Measurements from ENCODE around the gene SLC39A11. TPM values are rescaled to one million over a fixed set of nuclear protein-coding genes. Genes with fewer than 3 reads are reported as not detected.

The SLC39A11 gene
- polyA plus RNA-seq, 1 of the 3 experiments (the other 2 are of a cell fraction) = 23.5 TPM

DNA sequence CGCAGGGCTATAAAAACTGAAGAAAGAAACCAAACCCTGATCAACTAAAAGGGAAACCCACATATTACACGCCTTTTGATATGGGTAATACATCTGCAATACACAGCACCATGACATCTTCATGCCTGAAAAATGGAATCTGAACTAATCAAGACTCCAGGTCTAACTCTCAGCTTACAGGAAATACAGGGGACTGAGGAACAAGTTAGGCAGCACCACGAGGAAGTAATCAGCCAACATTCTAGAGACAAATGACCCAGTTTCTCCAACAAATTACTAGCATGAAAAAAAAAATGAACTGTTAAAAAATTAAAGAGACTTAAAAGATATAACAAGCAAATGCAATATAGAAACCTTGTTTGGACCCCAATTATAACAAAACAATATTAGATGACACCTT lies 9.1 kb downstream of the SLC39A11 start:
- H2AFZ ChIP-seq (ENCODE audit: low read depth) = no peak overlapping the region

More for the DNA sequence above, 9.1 kb downstream of the SLC39A11 start:
- ChIA-PET CTCF (interaction anchor here (1.3 kb wide), 1 partner anchor 9 kb away, joined by 4 read pairs; no protein-coding TSS in a partner anchor), POLR2A (no interaction called here)
- no peak overlapping the region for H3K4me3 ChIP-seq (ENCODE audit: low read depth in 2 of 2, low read length in 1 of 2)
- H3K9ac ChIP-seq = no peak overlapping the region
- no peaks in the 10 kb centered on the region for H3F3A ChIP-seq (replicated peaks; ENCODE audit: insufficient read depth)
- H3K9me2 ChIP-seq = no peaks in the 10 kb centered on the region
- H3K27me3 ChIP-seq (ENCODE audit: insufficient read depth) = no peaks in the 10 kb centered on the region
- 59% methylated on average over 3 of the region's 3 CpGs for WGBS (ENCODE audit: low lambda C conversion rate)
- H3K36me3 ChIP-seq (replicated peaks in 1 of 2; ENCODE audit: control insufficient read depth in 1 of 2, insufficient read depth in 2 of 2, low read length in 1 of 2) = peaks cover 10 to 33% of the 10 kb centered on the region in 2 experiments
- H3K4me2 ChIP-seq = no peak overlapping the region
- no peak for DNase-seq
- peaks cover 4% of the 10 kb centered on the region; the same call in 1 of the 2 replicates for H3K79me2 ChIP-seq (ENCODE audit: insufficient read depth)
- no peak overlapping the region for H3K27ac ChIP-seq (ENCODE audit: low read depth in 2 of 2, low read length in 1 of 2)
- TF ChIP-seq, protein P1, sequence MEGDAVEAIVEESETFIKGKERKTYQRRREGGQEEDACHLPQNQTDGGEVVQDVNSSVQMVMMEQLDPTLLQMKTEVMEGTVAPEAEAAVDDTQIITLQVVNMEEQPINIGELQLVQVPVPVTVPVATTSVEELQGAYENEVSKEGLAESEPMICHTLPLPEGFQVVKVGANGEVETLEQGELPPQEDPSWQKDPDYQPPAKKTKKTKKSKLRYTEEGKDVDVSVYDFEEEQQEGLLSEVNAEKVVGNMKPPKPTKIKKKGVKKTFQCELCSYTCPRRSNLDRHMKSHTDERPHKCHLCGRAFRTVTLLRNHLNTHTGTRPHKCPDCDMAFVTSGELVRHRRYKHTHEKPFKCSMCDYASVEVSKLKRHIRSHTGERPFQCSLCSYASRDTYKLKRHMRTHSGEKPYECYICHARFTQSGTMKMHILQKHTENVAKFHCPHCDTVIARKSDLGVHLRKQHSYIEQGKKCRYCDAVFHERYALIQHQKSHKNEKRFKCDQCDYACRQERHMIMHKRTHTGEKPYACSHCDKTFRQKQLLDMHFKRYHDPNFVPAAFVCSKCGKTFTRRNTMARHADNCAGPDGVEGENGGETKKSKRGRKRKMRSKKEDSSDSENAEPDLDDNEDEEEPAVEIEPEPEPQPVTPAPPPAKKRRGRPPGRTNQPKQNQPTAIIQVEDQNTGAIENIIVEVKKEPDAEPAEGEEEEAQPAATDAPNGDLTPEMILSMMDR (IDR thresholded peaks at IDR 0.05) = no peak
- no peak for TF ChIP-seq RAD21 (IDR thresholded peaks at IDR 0.05; ENCODE audit: low read length)
- TF ChIP-seq TAF1 (IDR thresholded peaks at IDR 0.05; ENCODE audit: borderline replicate concordance, low read depth, low read length) = no peak
- TF ChIP-seq, protein P2, sequence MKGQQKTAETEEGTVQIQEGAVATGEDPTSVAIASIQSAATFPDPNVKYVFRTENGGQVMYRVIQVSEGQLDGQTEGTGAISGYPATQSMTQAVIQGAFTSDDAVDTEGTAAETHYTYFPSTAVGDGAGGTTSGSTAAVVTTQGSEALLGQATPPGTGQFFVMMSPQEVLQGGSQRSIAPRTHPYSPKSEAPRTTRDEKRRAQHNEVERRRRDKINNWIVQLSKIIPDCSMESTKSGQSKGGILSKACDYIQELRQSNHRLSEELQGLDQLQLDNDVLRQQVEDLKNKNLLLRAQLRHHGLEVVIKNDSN (IDR thresholded peaks at IDR 0.05; ENCODE audit: borderline replicate concordance, low read depth) = no peak
- TF ChIP-seq NRF1 (IDR thresholded peaks at IDR 0.05; ENCODE audit: low read depth, low read length) = no peak
- no peak for TF ChIP-seq FOXM1 (IDR thresholded peaks at IDR 0.05; ENCODE audit: low read depth)
- no peak for TF ChIP-seq EP300 (IDR thresholded peaks at IDR 0.05; ENCODE audit: borderline replicate concordance in 1 of 2, low read depth in 1 of 2, low read length in 1 of 2)
- TF ChIP-seq CHD2 (IDR thresholded peaks at IDR 0.05; ENCODE audit: low read length, partially characterized antibody) = no peak
- TF ChIP-seq MEF2A (IDR thresholded peaks at IDR 0.05; ENCODE audit: borderline replicate concordance, low read depth) = no peak
- TF ChIP-seq, protein P3, sequence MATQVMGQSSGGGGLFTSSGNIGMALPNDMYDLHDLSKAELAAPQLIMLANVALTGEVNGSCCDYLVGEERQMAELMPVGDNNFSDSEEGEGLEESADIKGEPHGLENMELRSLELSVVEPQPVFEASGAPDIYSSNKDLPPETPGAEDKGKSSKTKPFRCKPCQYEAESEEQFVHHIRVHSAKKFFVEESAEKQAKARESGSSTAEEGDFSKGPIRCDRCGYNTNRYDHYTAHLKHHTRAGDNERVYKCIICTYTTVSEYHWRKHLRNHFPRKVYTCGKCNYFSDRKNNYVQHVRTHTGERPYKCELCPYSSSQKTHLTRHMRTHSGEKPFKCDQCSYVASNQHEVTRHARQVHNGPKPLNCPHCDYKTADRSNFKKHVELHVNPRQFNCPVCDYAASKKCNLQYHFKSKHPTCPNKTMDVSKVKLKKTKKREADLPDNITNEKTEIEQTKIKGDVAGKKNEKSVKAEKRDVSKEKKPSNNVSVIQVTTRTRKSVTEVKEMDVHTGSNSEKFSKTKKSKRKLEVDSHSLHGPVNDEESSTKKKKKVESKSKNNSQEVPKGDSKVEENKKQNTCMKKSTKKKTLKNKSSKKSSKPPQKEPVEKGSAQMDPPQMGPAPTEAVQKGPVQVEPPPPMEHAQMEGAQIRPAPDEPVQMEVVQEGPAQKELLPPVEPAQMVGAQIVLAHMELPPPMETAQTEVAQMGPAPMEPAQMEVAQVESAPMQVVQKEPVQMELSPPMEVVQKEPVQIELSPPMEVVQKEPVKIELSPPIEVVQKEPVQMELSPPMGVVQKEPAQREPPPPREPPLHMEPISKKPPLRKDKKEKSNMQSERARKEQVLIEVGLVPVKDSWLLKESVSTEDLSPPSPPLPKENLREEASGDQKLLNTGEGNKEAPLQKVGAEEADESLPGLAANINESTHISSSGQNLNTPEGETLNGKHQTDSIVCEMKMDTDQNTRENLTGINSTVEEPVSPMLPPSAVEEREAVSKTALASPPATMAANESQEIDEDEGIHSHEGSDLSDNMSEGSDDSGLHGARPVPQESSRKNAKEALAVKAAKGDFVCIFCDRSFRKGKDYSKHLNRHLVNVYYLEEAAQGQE (IDR thresholded peaks at IDR 0.05; ENCODE audit: low read depth, low read length) = no peak
- no peak for TF ChIP-seq YY1 (IDR thresholded peaks at IDR 0.05; ENCODE audit: low read depth)
- no peak for TF ChIP-seq RFX5 (IDR thresholded peaks at IDR 0.05; ENCODE audit: low read length)
- no peak for TF ChIP-seq TEAD4 (IDR thresholded peaks at IDR 0.05; ENCODE audit: borderline replicate concordance, insufficient read depth)
- H3K4me1 ChIP-seq (ENCODE audit: control insufficient read depth in 1 of 2, insufficient read depth in 2 of 2, low read depth in 1 of 2, low read length in 1 of 2) = no peaks in the 10 kb centered on the region
- no peaks in the 10 kb centered on the region for H4K20me1 ChIP-seq (ENCODE audit: insufficient read depth)
- H3K9me3 ChIP-seq = no peaks in the 10 kb centered on the region
